Memory B cell (primary cell): Measurements from ENCODE around the gene LYZL6.
A peak's percentile ranks its signal among the peaks of the same experiment; 100 is the strongest.
"Not testable (repeated sequence)": the region's sequence is repeated elsewhere in the genome, so short reads cannot be mapped to it uniquely, and the experiment has no call there.

ENCODE experiments used
- ATAC-seq: fragments of 150-1000 bp; cut with Tn5 transposase; 2 replicates; pipeline ENCODE4 v1.10.0; 2021; ENCODE audit warnings: low read depth, mild to moderate bottlenecking, moderate library complexity
- DNase-seq, 2 donors: peaks; one replicate each; pipeline ENCODE4 v3.0.0; 2022; ENCODE audit warnings: low spot score in 2 of 2
- H3K27ac Mint-ChIP-seq: one replicate; pipeline ENCODE4 v1.8.0; 2022; ENCODE audit warnings: mild to moderate bottlenecking, moderate library complexity, mixed read lengths
- H3K27me3 Mint-ChIP-seq: one replicate; pipeline ENCODE4 v1.8.0; 2022; ENCODE audit warnings: mixed read lengths
- H3K36me3 Mint-ChIP-seq: one replicate; pipeline ENCODE4 v1.8.0; 2022; ENCODE audit warnings: mild to moderate bottlenecking, mixed read lengths
- H3K4me1 Mint-ChIP-seq: one replicate; pipeline ENCODE4 v1.8.0; 2022; ENCODE audit warnings: mixed read lengths
- H3K4me3 Mint-ChIP-seq: one replicate; pipeline ENCODE4 v1.8.0; 2022; ENCODE audit warnings: mild to moderate bottlenecking, moderate library complexity, mixed read lengths
- H3K9me3 Mint-ChIP-seq: one replicate; pipeline ENCODE4 v1.8.0; 2022; ENCODE audit warnings: mixed read lengths

Gene LYZL6

GRCh38 chr17:35969558-35970380 lies 26.3 kb upstream of the LYZL6 start:
- H3K27me3 Mint-ChIP-seq: peaks cover 4% of the 10 kb centered on the region
- no peaks in the 10 kb centered on the region for H3K4me1 Mint-ChIP-seq
- no peak overlapping the region for H3K27ac Mint-ChIP-seq
- peak; percentile 77 to 79 for DNase-seq
- H3K36me3 Mint-ChIP-seq: no peaks in the 10 kb centered on the region
- no peaks in the 10 kb centered on the region for H3K9me3 Mint-ChIP-seq
- no peak overlapping the region for H3K4me3 Mint-ChIP-seq
- ATAC-seq: peak; percentile 79

DNA sequence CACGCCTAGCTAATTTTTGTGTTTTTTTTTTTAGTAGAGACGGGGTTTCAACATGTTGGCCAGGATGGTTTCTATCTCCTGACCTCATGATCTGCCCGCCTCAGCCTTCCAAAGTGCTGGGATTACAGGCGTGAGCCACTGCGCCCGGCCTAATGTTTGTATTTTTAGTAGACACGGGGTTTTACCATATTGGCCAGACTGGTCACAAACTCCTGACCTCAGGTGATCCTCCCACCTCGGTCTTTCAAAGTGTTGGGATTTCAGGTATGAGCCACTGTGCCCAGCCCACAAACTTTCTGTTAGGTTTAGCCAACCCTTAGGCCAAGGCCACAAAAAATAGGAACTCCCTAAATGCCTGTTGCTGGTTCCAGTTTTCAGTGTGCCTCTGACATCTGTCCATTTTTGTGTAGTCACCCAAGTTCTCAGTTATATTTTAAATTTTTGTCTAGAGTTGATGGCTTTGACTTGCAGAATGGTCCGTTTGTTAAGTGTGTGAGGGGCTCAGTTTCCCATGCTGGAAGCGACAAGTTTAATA lies 25.1 kb upstream of the LYZL6 start:
- Mint-ChIP-seq H3K9me3 (no peaks in the 10 kb centered on the region), H3K4me3 (no peak overlapping the region), H3K27ac (no peak overlapping the region), H3K4me1 (no peaks in the 10 kb centered on the region), H3K36me3 (no peaks in the 10 kb centered on the region), H3K27me3 (peaks cover 4% of the 10 kb centered on the region)
- ATAC-seq (no peak), DNase-seq (no peak)

- peaks cover 9% of the 10 kb centered on the region for H3K27me3 Mint-ChIP-seq
- H3K27ac Mint-ChIP-seq: no peak overlapping the region
- no peak overlapping the region for H3K4me3 Mint-ChIP-seq
- no peaks in the 10 kb centered on the region for H3K9me3 Mint-ChIP-seq
- H3K4me1 Mint-ChIP-seq: no peaks in the 10 kb centered on the region
- no peaks in the 10 kb centered on the region for H3K36me3 Mint-ChIP-seq
- no peak for ATAC-seq
- no peak for DNase-seq
These were observed 21.8 kb upstream of the LYZL6 start for GRCh38 chr17:35965272-35965671.

DNA sequence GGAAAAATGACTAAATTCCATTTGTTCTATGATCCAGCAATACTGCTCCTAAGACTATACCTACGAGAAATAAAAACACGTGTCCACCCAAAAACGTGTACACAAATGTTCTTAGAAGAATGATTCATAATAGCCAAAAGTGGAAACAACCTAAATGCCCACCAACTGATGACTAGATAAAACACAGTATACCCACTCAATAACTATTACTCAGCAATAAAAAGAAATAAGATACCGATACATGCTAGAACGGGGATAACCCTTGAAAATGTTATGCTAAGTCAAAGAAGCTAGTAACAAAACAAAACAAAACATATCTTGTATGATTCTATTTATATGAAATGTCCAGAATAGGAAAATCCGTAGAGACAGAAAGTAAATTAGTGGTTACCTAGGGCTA lies 20.1 kb upstream of the LYZL6 start:
- H3K9me3 Mint-ChIP-seq: no peaks in the 10 kb centered on the region
- no peak for DNase-seq

DNA sequence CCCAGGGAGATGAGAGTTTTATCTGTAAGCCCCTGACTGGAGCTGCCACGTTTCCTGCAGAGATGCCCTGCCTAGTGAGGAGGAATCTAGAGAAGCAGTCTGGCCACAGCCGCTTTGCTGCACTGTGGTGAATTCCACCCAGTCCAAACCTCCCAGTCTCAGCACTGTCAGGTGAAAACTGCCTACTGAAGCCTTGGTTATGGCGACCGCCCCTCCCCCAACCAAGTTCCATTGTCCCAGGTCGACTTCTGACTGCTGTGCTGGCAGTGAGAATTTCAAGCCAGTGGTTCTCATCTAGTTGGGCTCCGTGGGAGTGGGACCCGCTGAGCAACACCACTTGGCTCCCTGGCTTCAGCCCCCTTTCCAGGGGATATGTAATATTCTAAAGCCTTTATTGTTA lies 10.2 kb upstream of the LYZL6 start:
- ATAC-seq (no peak), DNase-seq (no peak)
- Mint-ChIP-seq H3K4me1 (peaks cover 2% of the 10 kb centered on the region), H3K9me3 (no peaks in the 10 kb centered on the region), H3K36me3 (peaks cover 3% of the 10 kb centered on the region), H3K4me3 (no peak overlapping the region), H3K27ac (no peak overlapping the region), H3K27me3 (peaks cover 13% of the 10 kb centered on the region)

More for the DNA sequence above, 20.1 kb upstream of the LYZL6 start:
- H3K36me3 Mint-ChIP-seq: no peaks in the 10 kb centered on the region
- H3K27me3 Mint-ChIP-seq: peaks cover 6% of the 10 kb centered on the region
- no peak for ATAC-seq
- H3K4me1 Mint-ChIP-seq: no peaks in the 10 kb centered on the region
- H3K4me3 Mint-ChIP-seq: no peak overlapping the region
- H3K27ac Mint-ChIP-seq: no peak overlapping the region

- no peak overlapping the region for H3K27ac Mint-ChIP-seq
- H3K36me3 Mint-ChIP-seq: no peaks in the 10 kb centered on the region
- ATAC-seq (no peak), DNase-seq (no peak)
- peaks cover 2% of the 10 kb centered on the region for H3K27me3 Mint-ChIP-seq
- H3K9me3 Mint-ChIP-seq: no peaks in the 10 kb centered on the region
- no peaks in the 10 kb centered on the region for H3K4me1 Mint-ChIP-seq
- H3K4me3 Mint-ChIP-seq: no peak overlapping the region
These were observed 5.9 kb upstream of the LYZL6 start for GRCh38 chr17:35949401-35949800.

GRCh38 chr17:35948092-35948491 lies 4.6 kb upstream of the LYZL6 start:
- Mint-ChIP-seq H3K4me3 (no peak overlapping the region), H3K27me3 (peaks cover 2% of the 10 kb centered on the region), H3K9me3 (no peaks in the 10 kb centered on the region), H3K27ac (no peak overlapping the region), H3K36me3 (no peaks in the 10 kb centered on the region), H3K4me1 (no peaks in the 10 kb centered on the region)
- DNase-seq: no peak
- ATAC-seq: no peak

DNA sequence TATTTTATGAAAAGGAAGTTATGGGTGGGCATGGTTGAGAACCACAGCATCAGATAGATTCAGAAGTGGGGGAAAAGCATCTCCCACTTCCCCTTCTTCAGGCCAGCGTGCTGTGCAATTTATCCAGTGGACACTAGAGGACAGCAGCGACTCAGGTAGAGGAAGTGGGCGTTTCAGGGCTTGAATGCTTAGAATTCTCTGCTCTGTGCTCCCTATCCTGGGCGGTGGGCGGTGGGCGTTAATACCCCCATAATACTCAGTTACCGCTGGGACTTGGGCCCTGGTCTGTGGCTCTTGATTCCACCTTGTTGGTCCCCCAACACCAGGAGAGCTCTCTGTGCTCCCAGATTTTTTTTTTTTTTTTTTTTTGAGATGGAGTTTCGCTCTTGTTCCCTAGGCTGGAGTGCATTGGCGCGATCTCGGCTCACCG lies 3.7 kb upstream of the LYZL6 start:
- H3K27me3 Mint-ChIP-seq: no peaks in the 10 kb centered on the region
- H3K36me3 Mint-ChIP-seq: no peaks in the 10 kb centered on the region
- no peaks in the 10 kb centered on the region for H3K9me3 Mint-ChIP-seq
- H3K4me3 Mint-ChIP-seq: no peak overlapping the region
- no peaks in the 10 kb centered on the region for H3K4me1 Mint-ChIP-seq
- H3K27ac Mint-ChIP-seq: no peak overlapping the region
- ATAC-seq (peak; percentile 88), DNase-seq (peak; percentile 42 to 44)

- DNase-seq: no peak
These were observed 638 bp upstream of the LYZL6 start for GRCh38 chr17:35944151-35944550.

GRCh38 chr17:35942588-35943186 lies 826 bp downstream of the LYZL6 start:
- DNase-seq: no peak
- H3K27ac Mint-ChIP-seq: no peak overlapping the region
- no peak for ATAC-seq

More at GRCh38 chr17:35944151-35944550, 638 bp upstream of the LYZL6 start:
- no peak overlapping the region for H3K4me3 Mint-ChIP-seq
- H3K4me1 Mint-ChIP-seq: no peaks in the 10 kb centered on the region
- no peak for ATAC-seq
- H3K36me3 Mint-ChIP-seq: no peaks in the 10 kb centered on the region
- no peaks in the 10 kb centered on the region for H3K9me3 Mint-ChIP-seq
- H3K27me3 Mint-ChIP-seq: no peaks in the 10 kb centered on the region
- no peak overlapping the region for H3K27ac Mint-ChIP-seq

GRCh38 chr17:35938492-35938891 lies 5.0 kb downstream of the LYZL6 start:
- H3K36me3 Mint-ChIP-seq, H3K9me3 Mint-ChIP-seq, H3K27ac Mint-ChIP-seq, H3K4me1 Mint-ChIP-seq, ATAC-seq, H3K27me3 Mint-ChIP-seq, DNase-seq, H3K4me3 Mint-ChIP-seq: not testable (repeated sequence)

More at GRCh38 chr17:35942588-35943186, 826 bp downstream of the LYZL6 start:
- H3K36me3 Mint-ChIP-seq: no peaks in the 10 kb centered on the region
- H3K4me3 Mint-ChIP-seq: no peak overlapping the region
- H3K9me3 Mint-ChIP-seq: no peaks in the 10 kb centered on the region
- H3K4me1 Mint-ChIP-seq: no peaks in the 10 kb centered on the region
- peaks cover under 1% of the 10 kb centered on the region for H3K27me3 Mint-ChIP-seq

GRCh38 chr17:35936063-35936462 lies 7.5 kb downstream of the LYZL6 start:
- H3K4me3 Mint-ChIP-seq: no peak overlapping the region
- H3K27ac Mint-ChIP-seq: no peak overlapping the region
- ATAC-seq: no peak
- peaks cover 3% of the 10 kb centered on the region for H3K27me3 Mint-ChIP-seq
- H3K36me3 Mint-ChIP-seq: no peaks in the 10 kb centered on the region
- H3K4me1 Mint-ChIP-seq: no peaks in the 10 kb centered on the region
- no peak for DNase-seq
- H3K9me3 Mint-ChIP-seq: no peaks in the 10 kb centered on the region

DNA sequence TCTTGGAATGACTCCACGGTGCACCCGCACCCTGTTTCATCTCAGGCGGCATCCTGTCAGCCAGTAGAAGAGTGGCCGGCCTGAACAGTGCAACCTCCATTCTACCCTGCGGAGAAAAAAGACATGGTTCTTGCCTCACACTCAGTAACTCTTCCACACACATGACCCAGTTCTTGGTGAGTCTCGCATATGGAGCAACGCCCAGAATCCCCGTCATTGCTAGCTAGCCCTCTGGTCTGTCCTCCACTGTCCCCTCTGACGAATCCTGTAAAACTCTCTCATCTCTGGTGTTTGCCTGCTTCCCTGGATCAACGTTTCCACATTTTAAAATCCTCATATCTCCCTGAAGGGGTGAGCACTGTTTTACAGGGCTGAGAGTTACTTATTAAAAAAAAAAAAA lies 8.8 kb downstream of the LYZL6 start:
- Mint-ChIP-seq H3K9me3 (no peaks in the 10 kb centered on the region), H3K27ac (no peak overlapping the region), H3K36me3 (no peaks in the 10 kb centered on the region), H3K4me1 (peaks cover 4% of the 10 kb centered on the region), H3K4me3 (no peak overlapping the region), H3K27me3 (peaks cover 3% of the 10 kb centered on the region)
- no peak for DNase-seq
- ATAC-seq: no peak

- Mint-ChIP-seq H3K4me3 (no peak overlapping the region), H3K27ac (no peak overlapping the region), H3K27me3 (peaks cover 5% of the 10 kb centered on the region), H3K9me3 (no peaks in the 10 kb centered on the region), H3K4me1 (peaks cover 4% of the 10 kb centered on the region), H3K36me3 (no peaks in the 10 kb centered on the region)
- DNase-seq (no peak), ATAC-seq (no peak)
These were observed 10.9 kb downstream of the LYZL6 start for GRCh38 chr17:35932586-35932985.
